Natural killer cell treated with Interleukin-12 subunit alpha and Interleukin-12 subunit beta and Interleukin-15 and Interleukin-18, amount 100 ng/mL, for 72 hours (primary cell): ENCODE measurements around the gene ANKS6. TPM values are rescaled to one million over a fixed set of nuclear protein-coding genes. Genes with fewer than 3 reads are reported as not detected.

Source experiments
- ATAC-seq, 2 donors: fragments of 150-1000 bp; cut with Tn5 transposase in 1 of 2; sonication (Bioruptor Pico), chemical (Tn5 transposase) in 1 of 2; 2 replicates each; pipeline ENCODE4 v1.10.0; 2021
- DNase-seq: peaks from one replicate; pipeline ENCODE4 v3.0.0; 2022; ENCODE audit warnings: low spot score
- H3K27ac Mint-ChIP-seq, 2 donors: 1 replicate in 1 of 2; 2 replicates in 1 of 2; pipeline ENCODE4 v1.8.0; 2022; ENCODE audit warnings: mixed read lengths in 2 of 2, mild to moderate bottlenecking in 1 of 2, moderate library complexity in 1 of 2
- H3K27me3 Mint-ChIP-seq, 2 donors: 1 replicate in 1 of 2; 2 replicates in 1 of 2; pipeline ENCODE4 v1.8.0; 2022; ENCODE audit warnings: mixed read lengths in 2 of 2
- H3K36me3 Mint-ChIP-seq: one replicate; pipeline ENCODE4 v1.8.0; 2022; ENCODE audit warnings: mixed read lengths
- H3K4me1 Mint-ChIP-seq, 2 donors: 1 replicate in 1 of 2; 2 replicates in 1 of 2; pipeline ENCODE4 v1.8.0; 2022; ENCODE audit warnings: low read depth in 2 of 2, mixed read lengths in 2 of 2, mild to moderate bottlenecking in 1 of 2
- H3K4me3 Mint-ChIP-seq: one replicate; pipeline ENCODE4 v1.8.0; 2022; ENCODE audit warnings: mixed read lengths
- H3K9me3 Mint-ChIP-seq: 2 replicates; pipeline ENCODE4 v1.8.0; 2022; ENCODE audit warnings: mixed read lengths
- total RNA-seq, 2 donors: library from RNA; stranded (reverse); gene quantifications; one replicate each; pipeline ENCODE4 v1.2.3, GENCODE V29; 2022

Gene ANKS6
- total RNA-seq, 2 donors from 2014 or later: 7.0 to 18.5 TPM

GRCh38 chr9:98808411-98808815 is 12.1 kb upstream of the ANKS6 start:
- Mint-ChIP-seq H3K4me1 (peaks cover 26 to 28% of the 10 kb centered on the region in 2 donors), H3K36me3 (peaks cover 4% of the 10 kb centered on the region), H3K9me3 (no peaks in the 10 kb centered on the region), H3K4me3 (peak overlapping the region; percentile 78), H3K27ac (no peak overlapping the region), H3K27me3 (peaks cover 8 to 26% of the 10 kb centered on the region in 2 donors)
- DNase-seq (no peak), ATAC-seq (no peak)

DNA sequence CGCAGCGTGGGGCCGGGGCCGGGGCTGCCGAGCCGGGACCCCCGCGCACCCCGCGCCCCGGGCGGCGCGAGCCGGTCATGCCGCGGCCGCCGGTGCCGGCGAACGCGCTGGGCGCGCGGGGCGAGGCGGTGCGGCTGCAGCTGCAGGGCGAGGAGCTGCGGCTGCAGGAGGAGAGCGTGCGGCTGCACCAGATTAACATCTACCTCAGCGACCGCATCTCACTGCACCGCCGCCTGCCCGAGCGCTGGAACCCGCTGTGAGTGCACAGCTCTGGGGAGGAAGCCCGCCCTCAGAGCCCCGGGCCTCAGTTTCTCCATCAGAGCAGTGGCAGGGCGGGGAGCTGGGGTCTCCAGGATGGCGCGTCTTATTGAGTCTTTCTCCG is 11.4 kb upstream of the ANKS6 start:
- Mint-ChIP-seq H3K36me3 (peaks cover under 1% of the 10 kb centered on the region), H3K4me3 (peak overlapping the region; percentile 78), H3K27me3 (peaks cover 10 to 31% of the 10 kb centered on the region in 2 donors), H3K9me3 (no peaks in the 10 kb centered on the region), H3K27ac (no peak overlapping the region), H3K4me1 (peaks cover 26 to 28% of the 10 kb centered on the region in 2 donors)
- DNase-seq (no peak), ATAC-seq (peak; percentile 63 to 75)

DNA sequence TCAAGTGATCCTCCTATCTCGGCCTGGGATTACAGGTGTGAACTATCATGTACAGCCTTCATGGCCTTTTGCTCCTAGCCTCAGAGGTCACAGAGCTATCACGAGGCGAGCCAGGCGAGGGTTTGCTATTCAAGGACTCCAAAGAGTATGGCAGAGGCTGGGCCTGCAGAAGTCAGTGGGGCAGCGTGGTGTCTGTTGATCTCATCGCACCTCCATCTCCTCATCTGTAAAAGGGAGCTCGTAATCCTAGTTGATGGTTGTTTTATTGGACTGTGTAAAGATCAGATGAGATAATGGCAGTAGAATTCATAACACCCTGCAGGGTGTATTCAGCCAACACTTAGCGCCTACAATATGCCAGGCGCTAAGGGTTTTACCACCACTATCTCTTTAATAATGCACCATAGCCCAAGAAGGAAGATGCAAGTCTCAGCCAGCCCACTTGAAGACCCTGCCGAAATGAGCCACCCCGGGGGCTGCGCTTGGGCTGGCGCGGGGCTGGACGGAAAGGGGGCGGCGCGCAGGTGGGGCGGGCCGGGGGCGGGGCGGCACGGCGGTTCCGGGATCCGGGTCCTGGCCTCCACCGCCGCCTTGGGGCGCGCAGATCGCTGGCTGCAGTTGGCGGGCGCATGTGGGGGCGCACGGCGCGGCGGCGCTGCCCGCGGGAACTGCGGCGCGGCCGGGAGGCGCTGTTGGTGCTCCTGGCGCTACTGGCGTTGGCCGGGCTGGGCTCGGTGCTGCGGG is 10.9 kb upstream of the ANKS6 start, which contains the start of gene GALNT12:
Gene GALNT12 (plus strand): TSS at position 601 of the 744 bp plus-strand sequence. CDS start 29 bp downstream, at position 630.
- Mint-ChIP-seq H3K36me3 (no peaks in the 10 kb centered on the region), H3K4me3 (peak within 1 kb of the TSS; percentile 84), H3K27me3 (peaks cover 10 to 31% of the 10 kb centered on the region in 2 donors), H3K9me3 (no peaks in the 10 kb centered on the region), H3K4me1 (peaks cover 26 to 28% of the 10 kb centered on the region in 2 donors), H3K27ac (no peak within 1 kb of the TSS)
- no peak for DNase-seq
- ATAC-seq: peak; percentile 83 to 84

GRCh38 chr9:98806394-98807035 is 10.2 kb upstream of the ANKS6 start:
- H3K4me3 Mint-ChIP-seq: peak overlapping the region; percentile 84
- ATAC-seq: no peak
- H3K27me3 Mint-ChIP-seq: peaks cover 10 to 31% of the 10 kb centered on the region in 2 donors
- H3K27ac Mint-ChIP-seq: no peak overlapping the region
- no peaks in the 10 kb centered on the region for H3K9me3 Mint-ChIP-seq
- DNase-seq: no peak
- H3K4me1 Mint-ChIP-seq: peaks cover 26 to 28% of the 10 kb centered on the region in 2 donors
- H3K36me3 Mint-ChIP-seq: no peaks in the 10 kb centered on the region

- H3K27me3 Mint-ChIP-seq: peaks cover 10 to 31% of the 10 kb centered on the region in 2 donors
- no peak overlapping the region for H3K27ac Mint-ChIP-seq
- peaks cover 19 to 20% of the 10 kb centered on the region in 2 donors for H3K4me1 Mint-ChIP-seq
- no peak overlapping the region for H3K4me3 Mint-ChIP-seq
- no peaks in the 10 kb centered on the region for H3K9me3 Mint-ChIP-seq
- DNase-seq (no peak), ATAC-seq (no peak)
- no peaks in the 10 kb centered on the region for H3K36me3 Mint-ChIP-seq
Observed at GRCh38 chr9:98805506-98806272, 9.3 kb upstream of the ANKS6 start.

DNA sequence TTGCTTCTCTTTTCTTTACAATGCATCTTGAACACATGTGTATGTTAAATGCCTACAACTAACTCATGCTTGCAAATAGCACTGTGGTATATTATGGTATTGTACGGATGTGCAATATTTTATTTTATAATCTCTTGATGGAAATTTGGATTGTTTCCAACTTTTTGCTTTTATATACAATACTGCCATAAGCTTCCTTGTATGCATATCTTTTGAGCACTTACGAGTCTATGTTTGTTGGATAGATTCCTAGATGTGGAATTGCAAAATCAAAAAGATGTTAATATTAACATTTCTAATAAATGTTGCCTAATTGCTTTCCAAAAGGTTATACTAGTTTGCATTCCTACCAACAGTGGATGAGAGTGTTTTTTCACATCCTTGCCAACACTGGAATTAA is 7.7 kb upstream of the ANKS6 start:
- no peak for DNase-seq
- H3K27ac Mint-ChIP-seq: no peak overlapping the region
- H3K4me1 Mint-ChIP-seq: peaks cover 13 to 14% of the 10 kb centered on the region in 2 donors
- no peaks in the 10 kb centered on the region for H3K36me3 Mint-ChIP-seq
- H3K9me3 Mint-ChIP-seq: no peaks in the 10 kb centered on the region
- no peak for ATAC-seq
- H3K4me3 Mint-ChIP-seq: no peak overlapping the region
- H3K27me3 Mint-ChIP-seq: peaks cover 10 to 31% of the 10 kb centered on the region in 2 donors

- H3K27ac Mint-ChIP-seq: no peak overlapping the region
- no peak for ATAC-seq
- peaks cover 5% of the 10 kb centered on the region for H3K36me3 Mint-ChIP-seq
- H3K27me3 Mint-ChIP-seq: peaks cover 7 to 29% of the 10 kb centered on the region in 2 donors
- no peak overlapping the region for H3K4me3 Mint-ChIP-seq
- H3K4me1 Mint-ChIP-seq: peaks cover 4 to 6% of the 10 kb centered on the region in 2 donors
- peaks cover 4% of the 10 kb centered on the region for H3K9me3 Mint-ChIP-seq
- no peak for DNase-seq
Observed at GRCh38 chr9:98801969-98802371, 5.6 kb upstream of the ANKS6 start.

GRCh38 chr9:98801561-98801960 is 5.2 kb upstream of the ANKS6 start:
- peaks cover 6 to 7% of the 10 kb centered on the region in 2 donors for H3K4me1 Mint-ChIP-seq
- H3K9me3 Mint-ChIP-seq: peaks cover 4% of the 10 kb centered on the region
- peaks cover 5% of the 10 kb centered on the region for H3K36me3 Mint-ChIP-seq
- ATAC-seq (no peak), DNase-seq (no peak)
- H3K4me3 Mint-ChIP-seq: no peak overlapping the region
- peaks cover 6 to 25% of the 10 kb centered on the region in 2 donors for H3K27me3 Mint-ChIP-seq
- H3K27ac Mint-ChIP-seq: no peak overlapping the region

GRCh38 chr9:98798254-98798653 is 1.9 kb upstream of the ANKS6 start:
- peaks cover 4% of the 10 kb centered on the region for H3K9me3 Mint-ChIP-seq
- peaks cover 5% of the 10 kb centered on the region for H3K36me3 Mint-ChIP-seq
- peaks cover 1 to 2% of the 10 kb centered on the region in 2 donors for H3K27me3 Mint-ChIP-seq
- H3K27ac Mint-ChIP-seq: no peak overlapping the region
- DNase-seq: no peak
- peaks cover 17 to 22% of the 10 kb centered on the region in 2 donors for H3K4me1 Mint-ChIP-seq
- no peak overlapping the region for H3K4me3 Mint-ChIP-seq
- ATAC-seq: no peak

- peaks cover 4% of the 10 kb centered on the region for H3K9me3 Mint-ChIP-seq
- DNase-seq: no peak
- H3K36me3 Mint-ChIP-seq: peaks cover 5% of the 10 kb centered on the region
- no peaks in the 10 kb centered on the region for H3K27me3 Mint-ChIP-seq
- peaks cover 17 to 23% of the 10 kb centered on the region in 2 donors for H3K4me1 Mint-ChIP-seq
- H3K4me3 Mint-ChIP-seq: peak overlapping the region; percentile 87
- H3K27ac Mint-ChIP-seq: peak overlapping the region; percentile 50 to 57
- no peak for ATAC-seq
Observed at GRCh38 chr9:98797491-98797890, 1.1 kb upstream of the ANKS6 start.

DNA sequence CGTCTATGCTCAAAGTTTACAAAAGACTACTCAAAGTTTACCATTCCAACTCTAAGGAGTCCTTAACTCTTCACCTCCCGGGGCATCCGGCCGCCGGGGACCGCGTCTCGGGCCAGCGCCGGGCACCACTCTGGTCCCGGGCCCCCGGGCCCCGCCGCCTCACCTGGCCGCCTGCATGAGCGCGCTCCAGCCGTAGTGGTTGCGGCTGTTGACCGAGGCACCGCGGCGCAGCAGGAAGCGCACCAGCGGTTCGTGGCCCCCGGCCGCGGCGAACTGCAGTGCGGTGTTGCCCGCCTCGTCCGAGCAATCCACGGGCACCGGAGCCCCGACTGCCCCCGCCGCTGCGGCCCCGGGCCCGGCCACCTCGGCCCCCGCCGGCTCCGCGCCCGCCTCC is 388 bp downstream of the ANKS6 start:
- Mint-ChIP-seq H3K4me1 (peaks cover 25 to 34% of the 10 kb centered on the region in 2 donors), H3K27me3 (no peaks in the 10 kb centered on the region), H3K9me3 (peaks cover 4% of the 10 kb centered on the region), H3K4me3 (peak overlapping the region; percentile 60), H3K27ac (no peak overlapping the region), H3K36me3 (peaks cover 5% of the 10 kb centered on the region)
- ATAC-seq (peak in 1 of 2 donors; percentile 52), DNase-seq (no peak)

DNA sequence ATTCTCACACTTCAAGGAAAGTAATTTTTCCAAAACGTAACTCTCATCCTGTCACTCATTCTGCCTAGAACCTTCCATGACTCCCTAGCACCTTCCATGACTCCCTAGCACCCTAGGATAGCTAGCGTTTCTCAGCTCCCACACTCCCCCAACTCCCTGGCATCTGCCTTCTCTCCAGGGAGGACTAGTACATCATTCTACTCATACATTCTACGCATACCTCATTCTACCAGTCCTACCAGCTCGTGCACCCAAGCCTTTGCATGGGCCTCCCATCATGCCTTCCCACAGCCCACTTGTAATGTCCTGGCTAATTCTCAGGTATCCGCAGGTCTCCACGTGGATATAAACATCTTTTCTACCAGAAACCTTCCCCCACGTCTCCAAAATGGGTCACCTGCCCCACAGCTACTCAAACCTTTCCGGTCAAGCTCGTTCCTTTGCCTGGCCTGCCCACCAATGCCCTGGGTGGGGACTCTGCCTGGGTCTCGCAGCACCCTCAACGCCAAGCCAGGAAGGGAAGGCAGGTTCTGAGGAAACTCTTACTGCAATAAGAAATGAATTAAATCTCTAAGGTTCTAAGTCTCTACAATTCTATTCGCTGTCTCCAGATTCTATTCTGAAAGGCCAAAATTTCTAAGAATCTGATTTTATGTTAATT is 930 bp downstream of the ANKS6 start:
- ATAC-seq (no peak), DNase-seq (no peak)
- H3K9me3 Mint-ChIP-seq: peaks cover 4% of the 10 kb centered on the region
- peaks cover 5% of the 10 kb centered on the region for H3K36me3 Mint-ChIP-seq
- no peaks in the 10 kb centered on the region for H3K27me3 Mint-ChIP-seq
- peaks cover 28 to 36% of the 10 kb centered on the region in 2 donors for H3K4me1 Mint-ChIP-seq
- H3K27ac Mint-ChIP-seq: no peak overlapping the region
- H3K4me3 Mint-ChIP-seq: peak overlapping the region; percentile 60

DNA sequence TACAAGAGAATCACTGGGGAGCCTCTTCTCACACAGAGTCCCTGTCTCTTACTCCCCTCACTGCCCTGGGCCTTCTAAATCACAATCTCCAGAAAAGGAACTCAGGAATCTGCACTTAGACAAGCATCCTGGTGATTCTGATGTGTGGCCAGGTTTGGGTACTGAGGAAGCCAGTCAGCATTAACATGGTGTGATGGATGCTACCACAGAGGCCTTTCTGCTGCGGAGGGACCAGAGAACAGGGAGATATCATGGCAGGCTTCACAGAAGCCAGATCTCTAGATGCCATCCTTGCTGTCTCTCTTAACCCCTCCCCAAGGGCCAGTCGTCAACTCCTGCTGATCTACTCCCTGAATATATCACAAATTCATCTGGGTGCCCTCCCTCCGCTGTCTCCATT is 1.6 kb downstream of the ANKS6 start:
- no peaks in the 10 kb centered on the region for H3K27me3 Mint-ChIP-seq
- peaks cover 4% of the 10 kb centered on the region for H3K9me3 Mint-ChIP-seq
- H3K4me3 Mint-ChIP-seq: peak overlapping the region; percentile 60
- H3K27ac Mint-ChIP-seq: no peak overlapping the region
- peaks cover 5% of the 10 kb centered on the region for H3K36me3 Mint-ChIP-seq
- no peak for ATAC-seq
- no peak for DNase-seq
- H3K4me1 Mint-ChIP-seq: peaks cover 28 to 36% of the 10 kb centered on the region in 2 donors
